Colon (tissue), 2 donors: ENCODE measurements around the gene ACOT4.
"Not testable (repeated sequence)": the region's sequence is repeated elsewhere in the genome, so short reads cannot be mapped to it uniquely, and the experiment has no call there.

Experiments used
- FAIRE-seq: peaks from 2 replicates; lab custom pipeline; 2012; peaks lifted over from hg19 to GRCh38; lab: Jason Lieb, UNC
- donor health status: control.
- donor health status: control.

Gene ACOT4

GRCh38 chr14:73633116-73634010 lies 41.7 kb downstream of the ACOT4 start:
- no peak for FAIRE-seq

- FAIRE-seq: no peak
Measured at GRCh38 chr14:73634011-73634833, 42.5 kb downstream of the ACOT4 start.

- not testable (repeated sequence) for FAIRE-seq
Measured at GRCh38 chr14:73636355-73636754, 44.7 kb downstream of the ACOT4 start.

- no peak for FAIRE-seq
Measured at GRCh38 chr14:73637830-73638229, 46.2 kb downstream of the ACOT4 start.

- FAIRE-seq: no peak
Measured at GRCh38 chr14:73640796-73641365, 49.2 kb downstream of the ACOT4 start.

- FAIRE-seq: no peak
Measured at GRCh38 chr14:73644531-73645247, 53.0 kb downstream of the ACOT4 start, which contains the start of gene DNAL1. Gene DNAL1, plus strand, starts transcription at chr14:73644986. Its CDS starts 54 bp downstream, at chr14:73645040.

- no peak for FAIRE-seq
Measured at GRCh38 chr14:73645248-73645610, 53.6 kb downstream of the ACOT4 start.
